HG03108 (cell line): Measurements from ENCODE around the gene ANKRD13A.
A peak's percentile ranks its signal among the peaks of the same experiment; 100 is the strongest.
"Not testable (repeated sequence)": the region's sequence is repeated elsewhere in the genome, so short reads cannot be mapped to it uniquely, and the experiment has no call there.

Experiments used
- ATAC-seq: cut with Tn5 transposase; IDR thresholded peaks from one replicate; pipeline ENCODE4 v1.9.1; 2021; ENCODE audit warnings: moderate library complexity; ENCODE audit not compliant: unreplicated experiment

Gene ANKRD13A

GRCh38 chr12:110074089-110074488, 74.9 kb downstream of the ANKRD13A start:
- no peak for ATAC-seq

GRCh38 chr12:110075880-110076279, 76.7 kb downstream of the ANKRD13A start:
- no peak for ATAC-seq

DNA sequence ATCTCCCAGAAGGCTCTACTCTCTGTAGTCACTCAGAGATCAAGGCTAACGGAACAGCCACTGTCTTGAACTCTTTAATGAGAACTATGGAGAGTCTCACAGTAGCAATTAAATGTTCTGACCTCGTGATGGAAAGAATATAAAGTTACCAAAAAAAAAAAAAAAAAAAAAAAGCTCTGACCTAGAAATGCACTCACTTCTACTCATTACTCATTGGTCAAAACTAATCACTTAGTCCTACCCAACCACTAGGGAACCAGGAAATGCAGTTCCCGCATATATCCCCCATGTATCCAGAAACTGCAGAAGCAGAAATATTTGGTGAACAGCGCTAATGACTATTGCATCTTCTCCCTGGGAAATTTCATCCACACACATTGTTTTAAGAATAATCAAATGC, 78.6 kb downstream of the ANKRD13A start:
- no peak for ATAC-seq

DNA sequence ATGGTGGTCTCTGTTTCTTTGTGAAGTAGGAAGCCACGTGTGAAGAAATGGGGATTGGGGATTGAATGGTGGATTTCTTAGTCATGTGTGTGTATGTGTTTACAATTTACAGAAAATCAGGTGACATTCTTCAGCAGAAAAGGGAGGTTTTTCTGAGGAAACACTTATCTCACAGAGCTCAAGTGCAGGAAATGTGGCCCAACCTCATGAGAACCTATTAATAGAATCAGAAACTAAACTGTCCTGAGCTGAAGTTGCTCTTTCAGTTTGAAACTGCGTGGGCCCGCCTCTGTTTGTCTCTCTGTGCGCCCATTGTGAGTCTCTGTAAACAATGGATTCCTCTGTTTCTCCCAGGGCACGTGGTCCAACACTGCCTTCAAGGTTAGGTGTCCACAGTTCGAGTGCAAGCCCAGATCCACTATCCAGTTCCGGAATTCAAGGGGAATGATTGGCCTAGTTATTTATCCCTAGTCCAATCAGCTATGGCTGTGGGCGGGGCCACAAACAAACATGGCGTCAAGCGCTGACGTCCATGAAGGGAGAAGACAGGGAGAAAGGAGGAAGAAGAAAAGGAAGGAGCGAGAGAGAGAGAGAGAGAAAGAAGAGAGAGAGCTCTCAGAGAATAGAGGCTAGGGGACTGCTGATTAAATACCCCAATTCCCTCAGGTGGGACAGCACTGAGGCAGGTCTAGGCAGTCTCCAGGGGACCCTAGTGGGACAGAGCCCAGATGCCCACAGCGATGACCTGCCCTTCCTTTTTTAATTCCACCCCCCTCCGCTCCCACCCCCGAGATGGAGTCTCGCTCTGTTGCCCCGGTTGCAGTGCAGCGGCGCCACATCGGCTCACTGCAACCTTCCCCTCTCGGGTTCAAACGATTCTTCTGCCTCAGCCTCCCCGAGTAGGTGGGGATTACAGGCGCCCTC, 80.5 kb downstream of the ANKRD13A start:
- ATAC-seq: peak; percentile 85

- no peak for ATAC-seq
These were observed 81.2 kb downstream of the ANKRD13A start for GRCh38 chr12:110080410-110080809.

DNA sequence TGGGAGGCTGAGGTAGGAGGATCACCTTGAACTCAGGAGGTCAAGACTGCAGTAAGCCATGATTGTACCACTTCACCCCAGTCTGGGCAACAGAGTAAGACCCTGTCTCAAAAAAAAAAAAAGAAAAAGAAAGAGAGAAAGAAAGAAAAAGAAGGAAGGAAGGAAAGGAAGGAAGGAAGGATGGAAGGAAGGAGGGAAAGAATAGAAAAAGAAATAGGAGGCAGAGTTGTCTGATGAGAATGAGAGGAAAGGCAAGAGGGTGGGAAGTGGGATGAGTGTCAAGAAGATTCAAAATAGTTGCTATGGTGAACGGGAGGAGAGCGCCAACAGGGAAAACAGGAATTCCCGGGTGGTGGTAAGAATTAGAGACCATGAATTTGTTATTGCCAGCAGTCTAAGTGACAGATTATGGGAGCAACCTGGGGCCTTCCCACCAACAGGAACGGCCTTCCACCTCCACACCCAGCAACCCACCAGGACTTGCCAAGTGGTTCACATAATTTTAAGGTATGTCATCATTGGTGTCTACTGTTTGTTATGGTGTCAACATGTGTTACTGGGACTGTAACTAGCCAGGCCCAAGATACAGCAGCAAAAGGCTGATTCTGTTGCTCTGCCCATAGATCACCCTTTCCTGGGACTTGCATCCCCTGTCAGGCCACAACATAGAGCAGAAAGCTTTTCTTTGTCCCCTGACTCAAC, 85.2 kb downstream of the ANKRD13A start:
- ATAC-seq: no peak

DNA sequence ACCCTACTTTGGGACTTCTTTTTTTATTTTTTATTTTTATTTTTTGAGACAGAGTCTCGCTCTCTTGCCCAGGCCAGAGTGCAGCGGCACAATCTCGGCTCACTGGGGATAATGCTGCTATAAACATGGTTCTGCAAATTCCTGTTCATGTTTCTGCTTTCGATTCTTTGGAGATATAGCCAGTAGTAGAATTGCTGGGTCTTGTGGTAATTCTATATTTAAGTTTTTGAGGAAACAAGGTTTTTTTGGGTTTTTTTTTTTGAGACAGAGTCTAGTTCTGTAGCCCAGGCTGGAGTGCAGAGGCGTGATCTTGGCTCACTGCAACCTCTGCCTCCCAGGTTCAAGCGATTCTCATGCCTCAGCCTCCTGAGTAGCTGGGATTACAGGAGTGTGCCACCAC, 89.0 kb downstream of the ANKRD13A start:
- ATAC-seq: not testable (repeated sequence)

- ATAC-seq: no peak
These were observed 89.7 kb downstream of the ANKRD13A start for GRCh38 chr12:110088936-110089335.
